AG04449 (cell line): ENCODE results near the gene GPX2.

ENCODE experiments used
- CTCF ChIA-PET: fragments of 350-600 bp; formaldehyde crosslinking; extraction: SDS; loops from one replicate; lab custom pipeline; 2021; ENCODE audit warnings: antibody characterized with exemption; lab: Yijun Ruan, JAX
- POLR2A ChIA-PET: fragments of 400-600, 350-600 bp; formaldehyde crosslinking; extraction: SDS; loops from one replicate; lab custom pipeline; 2020; ENCODE audit warnings: antibody characterized with exemption, inconsistent platforms; lab: Yijun Ruan, JAX
- DNase-seq: peaks from one replicate; pipeline ENCODE4 v3.0.0-alpha.2; 2010; ENCODE audit warnings: low read depth, low spot score
- H3K4me3 ChIP-seq: 2 replicates; pipeline ENCODE4 v1.5.1; 2011; ENCODE audit warnings: low read depth, mild to moderate bottlenecking, control low read depth, low read length
- TF ChIP-seq, protein P1 (sequence below): IDR thresholded peaks from one replicate; pipeline ENCODE4 v1.5.1; 2011; ENCODE audit warnings: mild to moderate bottlenecking, moderate library complexity, low read length, control low read depth, inconsistent platforms; ENCODE audit not compliant: insufficient read depth; ENCODE audit errors: missing control alignments

The GPX2 gene

DNA sequence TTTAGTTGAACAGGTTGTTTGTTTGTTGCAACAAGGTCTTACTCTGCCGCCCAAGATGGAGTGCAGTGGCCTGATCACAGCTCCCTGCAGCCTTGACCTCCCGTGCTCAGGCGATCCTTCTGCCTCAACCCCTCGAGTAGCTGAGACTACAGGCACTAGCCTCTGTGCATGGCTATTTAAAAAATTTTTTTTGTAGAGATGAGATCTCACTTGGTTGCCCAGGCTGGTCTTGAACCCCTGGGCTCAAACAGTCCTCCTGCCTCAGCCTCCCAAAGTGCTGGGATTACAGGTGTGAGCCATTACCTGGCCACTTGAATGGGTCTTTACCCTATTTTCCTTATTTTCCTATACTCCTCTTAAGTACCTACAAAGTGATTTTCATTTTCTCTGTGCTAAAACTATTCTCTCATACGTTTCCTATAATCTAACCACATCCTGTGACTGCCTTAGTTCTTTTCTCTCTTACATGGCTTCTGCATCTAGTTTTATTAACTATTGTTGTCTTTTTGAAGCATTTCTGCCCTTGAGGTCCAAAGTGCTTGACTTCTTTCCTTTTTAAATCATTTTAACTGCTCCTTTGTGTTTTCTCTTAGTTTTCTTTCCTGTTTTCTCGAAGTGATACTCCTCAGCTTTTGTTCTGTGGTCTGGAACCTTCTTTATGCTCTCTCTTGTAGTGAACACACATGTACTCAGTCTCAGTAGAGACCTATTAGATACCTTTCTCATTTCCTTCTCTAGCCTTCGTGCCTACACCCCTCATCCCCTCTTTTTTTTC lies 14.1 kb downstream of the GPX2 start:
- H3K4me3 ChIP-seq, result no peak overlapping the region
- ChIA-PET CTCF (interaction anchor here (1.1 to 2.1 kb wide), 2 partner anchors 18 to 37 kb away, joined by 3 to 11 read pairs; no protein-coding TSS in a partner anchor), POLR2A (no interaction called here)

DNA sequence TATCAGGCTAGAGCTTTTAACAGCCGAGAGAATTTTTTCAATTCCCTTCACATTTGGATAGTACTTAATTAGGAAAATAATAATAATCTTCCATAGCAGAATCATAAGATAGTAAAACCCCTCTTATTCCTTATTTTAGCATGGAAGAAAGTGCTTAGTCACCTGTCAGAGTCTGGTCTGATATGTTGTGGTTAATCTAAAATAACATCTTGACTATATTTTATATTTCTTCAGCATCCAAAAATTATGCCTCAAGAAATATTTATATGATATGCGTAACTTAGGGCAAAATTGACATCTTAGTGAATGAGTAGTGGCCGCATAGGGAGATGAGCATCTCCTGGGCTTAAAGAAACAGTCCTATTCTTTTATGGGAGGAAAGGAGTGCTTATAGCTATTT lies 15.5 kb downstream of the GPX2 start:
- TF ChIP-seq, protein P1, sequence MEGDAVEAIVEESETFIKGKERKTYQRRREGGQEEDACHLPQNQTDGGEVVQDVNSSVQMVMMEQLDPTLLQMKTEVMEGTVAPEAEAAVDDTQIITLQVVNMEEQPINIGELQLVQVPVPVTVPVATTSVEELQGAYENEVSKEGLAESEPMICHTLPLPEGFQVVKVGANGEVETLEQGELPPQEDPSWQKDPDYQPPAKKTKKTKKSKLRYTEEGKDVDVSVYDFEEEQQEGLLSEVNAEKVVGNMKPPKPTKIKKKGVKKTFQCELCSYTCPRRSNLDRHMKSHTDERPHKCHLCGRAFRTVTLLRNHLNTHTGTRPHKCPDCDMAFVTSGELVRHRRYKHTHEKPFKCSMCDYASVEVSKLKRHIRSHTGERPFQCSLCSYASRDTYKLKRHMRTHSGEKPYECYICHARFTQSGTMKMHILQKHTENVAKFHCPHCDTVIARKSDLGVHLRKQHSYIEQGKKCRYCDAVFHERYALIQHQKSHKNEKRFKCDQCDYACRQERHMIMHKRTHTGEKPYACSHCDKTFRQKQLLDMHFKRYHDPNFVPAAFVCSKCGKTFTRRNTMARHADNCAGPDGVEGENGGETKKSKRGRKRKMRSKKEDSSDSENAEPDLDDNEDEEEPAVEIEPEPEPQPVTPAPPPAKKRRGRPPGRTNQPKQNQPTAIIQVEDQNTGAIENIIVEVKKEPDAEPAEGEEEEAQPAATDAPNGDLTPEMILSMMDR, result no peak
- no peak overlapping the region for H3K4me3 ChIP-seq
- POLR2A ChIA-PET, result no interaction called here
- DNase-seq, result no peak
- CTCF ChIA-PET, result interaction anchor here (0.9 to 2.1 kb wide), 8 partner anchors 9 to 36 kb away, joined by 3 to 11 read pairs (median 4); no protein-coding TSS in a partner anchor

More for the DNA sequence above, 14.1 kb downstream of the GPX2 start:
- no peak for DNase-seq
- TF ChIP-seq, protein P1, result no peak

DNA sequence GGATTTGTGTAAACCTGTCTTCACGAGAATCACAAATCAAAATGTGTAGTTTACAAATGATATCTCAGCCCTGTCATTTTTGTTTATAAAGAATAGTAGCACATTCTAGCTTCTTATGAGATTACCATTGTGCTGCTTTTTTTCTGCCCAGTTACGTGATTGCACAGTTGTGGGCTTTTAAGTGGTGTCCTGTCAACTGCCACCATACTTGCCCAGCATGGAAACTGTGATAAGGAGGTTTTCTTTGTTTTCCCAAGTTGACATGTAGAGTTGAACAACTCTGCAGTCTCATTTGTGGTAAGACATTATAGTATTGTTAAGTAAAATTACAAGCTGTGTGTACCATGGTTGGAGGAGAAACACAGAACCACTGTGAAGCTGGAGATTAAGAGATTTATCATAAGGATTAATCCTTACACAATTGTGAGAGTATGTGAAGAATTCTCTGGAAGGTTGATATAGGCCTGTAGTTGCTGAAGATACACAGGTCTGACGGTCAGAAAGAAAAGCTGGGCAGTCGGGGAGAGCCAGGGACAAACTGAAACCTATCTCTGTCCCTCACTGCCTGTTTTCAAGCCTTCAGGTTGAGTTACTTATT lies 16.0 kb downstream of the GPX2 start:
- TF ChIP-seq, protein P1, result no peak
- ChIA-PET POLR2A (no interaction called here), CTCF (interaction anchor here (0.9 to 2.1 kb wide), 8 partner anchors 8 to 35 kb away, joined by 3 to 11 read pairs (median 4); partner anchors contain the start of gene GPX2)
- no peak overlapping the region for H3K4me3 ChIP-seq
- DNase-seq, result no peak

DNA sequence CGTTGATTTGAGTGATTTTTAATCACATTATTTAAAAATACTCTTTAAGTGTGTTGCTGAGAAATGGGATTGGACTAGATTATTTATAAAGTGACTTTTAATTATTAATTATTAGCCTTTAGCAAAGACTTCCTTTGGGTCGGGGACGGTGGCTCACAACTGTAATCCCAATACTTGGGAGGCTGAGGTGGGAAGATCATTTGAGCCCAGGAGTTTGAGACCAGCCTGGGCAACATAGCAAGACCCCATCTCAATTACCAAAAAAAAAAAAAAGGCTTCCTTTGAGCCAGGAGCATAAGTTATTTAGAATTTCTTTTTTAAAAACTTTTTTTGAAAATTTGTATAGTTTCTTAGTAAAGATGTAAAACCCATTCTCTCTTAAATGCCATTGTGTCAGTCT lies 19.5 kb downstream of the GPX2 start:
- ChIA-PET POLR2A (interaction anchor here (0.6 kb wide), 1 partner anchor 8 kb away, joined by 4 read pairs; no protein-coding TSS in a partner anchor), CTCF (interaction anchor here (1.1 to 3.0 kb wide), 3 partner anchors 12 to 15 kb away, joined by 3 to 13 read pairs (median 8); no protein-coding TSS in a partner anchor)
- no peak for DNase-seq
- TF ChIP-seq, protein P1, result no peak
- H3K4me3 ChIP-seq, result no peak overlapping the region

DNA sequence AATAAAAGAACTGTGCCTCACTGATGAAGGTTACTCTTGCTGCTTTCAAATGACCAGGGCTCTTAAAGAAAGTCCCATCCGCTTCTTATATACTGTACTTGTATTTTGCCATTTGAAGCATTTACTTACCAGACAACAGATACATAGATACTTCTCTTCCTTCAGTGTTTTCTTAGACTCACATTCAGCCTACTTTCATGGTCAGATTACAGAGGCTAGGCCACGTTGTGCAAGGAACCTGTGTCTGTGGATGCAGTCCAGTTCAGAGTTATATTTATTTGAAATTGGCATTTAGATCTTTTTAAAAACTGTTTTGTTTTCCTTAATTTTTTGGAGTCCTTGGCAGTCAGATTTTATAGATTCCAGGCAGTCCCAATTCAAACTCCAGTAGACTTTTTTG lies 22.1 kb downstream of the GPX2 start:
- H3K4me3 ChIP-seq, result no peak overlapping the region
- TF ChIP-seq, protein P1, result no peak
- POLR2A ChIA-PET, result no interaction called here
- no peak for DNase-seq
- CTCF ChIA-PET, result interaction anchor here (1.7 to 2.5 kb wide), 2 partner anchors 11 to 20 kb away, joined by 3 to 9 read pairs; no protein-coding TSS in a partner anchor

DNA sequence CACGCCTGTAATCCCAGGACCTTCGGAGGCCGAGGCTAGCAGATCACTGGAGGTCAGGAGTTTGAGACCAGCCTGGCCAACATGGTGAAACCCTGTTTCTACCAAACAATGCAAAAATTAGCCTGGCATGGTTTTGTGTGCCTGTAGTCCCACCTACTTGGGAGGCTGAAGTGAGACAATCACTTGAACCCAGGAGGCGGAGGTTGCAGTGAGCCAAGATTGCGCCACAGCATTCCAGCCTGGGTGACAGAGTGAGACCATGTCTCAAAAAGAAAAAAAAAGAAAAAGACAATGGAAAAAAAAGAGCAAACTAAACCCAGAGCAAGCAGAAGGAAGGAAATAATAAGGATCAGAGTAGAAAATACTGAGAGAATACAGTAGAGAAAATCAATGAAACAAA lies 22.9 kb downstream of the GPX2 start:
- ChIA-PET POLR2A (no interaction called here), CTCF (interaction anchor here (1.7 to 2.5 kb wide), 2 partner anchors 10 to 21 kb away, joined by 3 to 9 read pairs; no protein-coding TSS in a partner anchor)
- DNase-seq, result no peak
- H3K4me3 ChIP-seq, result no peak overlapping the region
- TF ChIP-seq, protein P1, result no peak
